Measurements from ENCODE around the gene DACT2. TPM values are rescaled to one million over a fixed set of nuclear protein-coding genes. Genes with fewer than 3 reads are reported as not detected.

DACT2 gene
- polyA plus RNA-seq, 1 donor, result 6.4 TPM

DNA sequence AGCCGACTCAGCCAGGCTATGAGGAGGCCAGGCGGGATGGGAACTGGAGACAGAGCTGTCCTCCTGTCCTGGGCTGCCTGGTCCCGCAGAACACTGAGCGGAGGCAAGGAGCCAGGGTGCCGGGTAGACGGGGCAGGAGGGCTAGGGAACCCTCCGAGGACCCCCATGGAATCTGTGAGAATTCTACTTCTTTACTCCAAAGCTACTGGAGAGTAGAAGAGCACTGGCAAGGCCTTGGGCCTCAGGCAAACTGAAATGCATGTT lies 14.9 kb downstream of the DACT2 start:
- no peaks in the 10 kb centered on the region for H3K27me3 ChIP-seq (ENCODE audit: control insufficient read depth, insufficient read depth, low read length)
- no peak overlapping the region for H3K4me3 ChIP-seq (ENCODE audit: low read length)
- no CpG with 5 or more reads among the region's 7 CpGs for WGBS (ENCODE audit: insufficient coverage, low lambda C conversion rate)
- peaks cover 2% of the 10 kb centered on the region for H3K9me3 ChIP-seq (ENCODE audit: control insufficient read depth, low read depth, low read length)
- peaks cover 17% of the 10 kb centered on the region for H3K36me3 ChIP-seq (ENCODE audit: control insufficient read depth, insufficient read depth, low read length)
- H3K4me1 ChIP-seq (ENCODE audit: control insufficient read depth, insufficient read depth, low read length), result peaks cover 13% of the 10 kb centered on the region
- no peak overlapping the region for H3K27ac ChIP-seq (ENCODE audit: low read length)
- no peak for DNase-seq

DNA sequence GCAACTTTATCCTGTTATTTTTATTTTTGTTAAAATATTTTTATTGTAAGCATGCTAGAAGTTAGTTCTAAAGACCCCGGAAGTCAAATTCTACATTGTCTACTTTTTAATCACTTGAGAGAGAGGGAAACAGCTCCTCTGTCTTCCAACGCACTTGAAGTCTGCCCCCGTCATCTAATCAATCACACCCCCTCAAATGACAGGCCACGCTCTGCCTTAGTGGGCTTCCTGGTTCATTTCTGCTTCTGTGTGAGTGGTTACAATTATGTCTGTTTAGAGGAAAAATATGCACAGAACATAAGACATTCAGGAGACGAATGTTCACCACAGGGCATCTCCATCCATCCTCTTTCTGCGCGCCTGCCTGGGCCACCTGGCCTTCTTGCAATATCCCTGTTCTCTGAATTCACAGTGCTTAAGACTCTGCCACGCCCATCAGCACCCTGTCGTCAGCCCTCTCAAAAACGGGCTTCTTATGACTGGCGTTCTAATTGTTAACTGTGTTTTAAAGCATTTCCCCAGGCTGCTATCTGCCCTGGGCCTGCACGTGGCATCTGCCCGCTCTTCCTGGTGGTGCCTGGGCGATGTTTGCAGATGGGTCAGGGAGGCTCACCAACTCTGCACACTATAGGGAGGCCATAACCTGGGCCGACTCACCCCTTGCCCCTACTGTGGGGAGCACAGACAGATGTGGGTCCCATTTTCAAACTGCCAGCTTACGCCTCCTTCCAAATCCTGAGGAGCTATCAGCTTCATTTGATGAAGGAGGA lies 15.4 kb downstream of the DACT2 start:
- no peak overlapping the region for H3K27ac ChIP-seq (ENCODE audit: low read length)
- no peak overlapping the region for H3K4me3 ChIP-seq (ENCODE audit: low read length)
- H3K4me1 ChIP-seq (ENCODE audit: control insufficient read depth, insufficient read depth, low read length), result peaks cover 13% of the 10 kb centered on the region
- no CpG with 5 or more reads among the region's 16 CpGs for WGBS (ENCODE audit: insufficient coverage, low lambda C conversion rate)
- no peak for DNase-seq
- H3K9me3 ChIP-seq (ENCODE audit: control insufficient read depth, low read depth, low read length), result peaks cover 2% of the 10 kb centered on the region
- H3K27me3 ChIP-seq (ENCODE audit: control insufficient read depth, insufficient read depth, low read length), result no peaks in the 10 kb centered on the region
- peaks cover 13% of the 10 kb centered on the region for H3K36me3 ChIP-seq (ENCODE audit: control insufficient read depth, insufficient read depth, low read length)

DNA sequence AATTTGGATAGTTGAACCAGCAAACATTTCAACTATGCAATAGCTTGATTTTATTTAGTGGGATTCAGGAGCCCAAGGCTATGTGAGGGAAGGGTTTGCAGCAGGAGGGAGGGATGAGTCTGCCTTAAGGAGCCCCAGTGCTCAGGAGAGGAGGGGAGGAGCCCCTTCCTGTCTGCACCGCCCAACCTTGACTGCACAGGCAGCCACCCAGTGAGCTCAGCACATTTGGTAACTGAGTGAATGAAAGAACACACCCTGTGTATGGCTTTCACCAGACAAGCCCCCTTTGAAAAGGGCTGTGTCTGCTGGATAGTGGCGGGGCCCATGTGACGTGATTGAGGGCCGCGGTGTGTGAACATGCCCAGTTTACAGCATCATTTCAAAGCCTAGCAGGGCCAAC lies 17.0 kb downstream of the DACT2 start:
- H3K9me3 ChIP-seq (ENCODE audit: control insufficient read depth, low read depth, low read length), result peaks cover 2% of the 10 kb centered on the region
- peaks cover 7% of the 10 kb centered on the region for H3K36me3 ChIP-seq (ENCODE audit: control insufficient read depth, insufficient read depth, low read length)
- H3K4me3 ChIP-seq (ENCODE audit: low read length), result no peak overlapping the region
- H3K27ac ChIP-seq (ENCODE audit: low read length), result peak overlapping the region; percentile 74
- DNase-seq, result peak; percentile 68 to 88
- H3K4me1 ChIP-seq (ENCODE audit: control insufficient read depth, insufficient read depth, low read length), result peaks cover 13% of the 10 kb centered on the region
- no peaks in the 10 kb centered on the region for H3K27me3 ChIP-seq (ENCODE audit: control insufficient read depth, insufficient read depth, low read length)
- WGBS (ENCODE audit: insufficient coverage, low lambda C conversion rate), result no CpG with 5 or more reads among the region's 5 CpGs

DNA sequence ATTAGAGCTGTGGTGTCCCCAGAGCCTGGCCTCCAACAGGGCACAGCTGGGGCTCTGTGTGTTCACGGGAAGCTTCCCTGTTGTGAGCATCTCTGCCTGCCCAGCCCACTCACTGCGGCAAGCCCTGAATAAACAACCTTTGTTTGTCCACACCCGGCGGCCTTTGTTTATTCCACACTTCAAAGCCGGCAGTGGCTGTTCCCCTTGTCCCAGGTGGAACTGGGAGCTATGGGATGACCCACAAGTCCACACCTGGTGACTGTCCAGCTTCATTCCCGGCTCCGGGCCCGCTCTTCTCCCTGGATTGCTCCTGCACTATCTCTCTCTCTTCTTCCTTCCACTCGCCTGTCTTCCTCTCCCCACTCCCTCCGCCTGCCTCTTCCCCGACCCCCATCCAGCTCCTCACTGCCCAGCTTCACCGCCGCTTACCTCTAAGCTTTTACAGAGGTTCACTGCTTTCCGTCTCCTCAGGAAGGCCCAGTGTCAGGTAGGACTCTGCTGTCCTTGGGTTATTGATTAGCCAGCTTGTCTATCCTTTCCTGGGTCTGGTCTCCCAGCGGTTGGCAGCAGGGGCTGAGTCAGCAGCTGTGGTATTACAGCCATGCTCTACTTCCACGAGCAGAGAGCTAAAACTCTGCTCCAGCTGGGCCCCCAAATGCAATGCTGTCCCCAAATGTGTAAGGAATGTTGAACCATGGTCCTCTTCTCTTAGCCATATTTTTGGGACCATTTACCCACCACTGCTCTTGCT lies 17.8 kb downstream of the DACT2 start:
- H3K4me1 ChIP-seq (ENCODE audit: control insufficient read depth, insufficient read depth, low read length), result peaks cover 13% of the 10 kb centered on the region
- peaks cover 2% of the 10 kb centered on the region for H3K9me3 ChIP-seq (ENCODE audit: control insufficient read depth, low read depth, low read length)
- H3K36me3 ChIP-seq (ENCODE audit: control insufficient read depth, insufficient read depth, low read length), result peaks cover 4% of the 10 kb centered on the region
- WGBS (ENCODE audit: insufficient coverage, low lambda C conversion rate), result 28% methylated on average over 4 of the region's 16 CpGs
- peak overlapping the region; percentile 74 for H3K27ac ChIP-seq (ENCODE audit: low read length)
- no peaks in the 10 kb centered on the region for H3K27me3 ChIP-seq (ENCODE audit: control insufficient read depth, insufficient read depth, low read length)
- H3K4me3 ChIP-seq (ENCODE audit: low read length), result peak overlapping the region; percentile 44
- peak; percentile 72 to 88 for DNase-seq

DNA sequence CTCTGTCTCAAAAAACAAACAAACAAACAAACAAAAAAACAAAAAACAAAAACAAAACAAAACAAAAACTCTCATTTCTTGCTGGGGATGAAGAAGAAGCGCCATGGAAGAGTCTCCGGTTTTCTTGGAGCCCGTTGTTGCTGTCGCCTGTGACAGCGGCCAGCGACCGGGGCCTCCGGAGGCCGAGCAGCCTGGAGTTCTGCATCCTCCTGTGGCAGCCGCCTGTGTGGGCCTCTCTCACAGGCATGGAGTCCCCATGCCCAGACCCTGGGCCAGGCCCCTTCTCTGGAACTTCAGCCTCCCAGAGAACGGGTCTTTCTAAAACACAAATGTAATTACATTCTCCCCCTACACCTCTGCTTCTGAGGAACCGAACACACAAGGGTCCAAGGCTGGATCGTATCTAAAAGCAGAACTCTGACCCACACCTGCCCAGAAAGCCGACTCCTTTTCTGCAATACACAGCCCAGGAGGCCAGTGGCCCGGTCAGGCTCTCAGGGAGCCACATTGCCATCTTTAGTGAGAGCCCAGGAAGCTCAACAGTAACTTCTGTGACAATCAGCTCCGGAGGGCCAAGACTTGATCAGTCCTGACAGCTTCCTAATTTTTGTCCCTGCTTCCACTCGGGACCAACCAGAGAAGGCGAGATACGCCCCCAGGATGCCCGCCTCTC lies 18.5 kb downstream of the DACT2 start:
- H3K27ac ChIP-seq (ENCODE audit: low read length), result peak overlapping the region; percentile 74
- peak overlapping the region; percentile 44 for H3K4me3 ChIP-seq (ENCODE audit: low read length)
- WGBS (ENCODE audit: insufficient coverage, low lambda C conversion rate), result no CpG with 5 or more reads among the region's 20 CpGs
- peaks cover 13% of the 10 kb centered on the region for H3K4me1 ChIP-seq (ENCODE audit: control insufficient read depth, insufficient read depth, low read length)
- no peaks in the 10 kb centered on the region for H3K27me3 ChIP-seq (ENCODE audit: control insufficient read depth, insufficient read depth, low read length)
- peaks cover 2% of the 10 kb centered on the region for H3K36me3 ChIP-seq (ENCODE audit: control insufficient read depth, insufficient read depth, low read length)
- DNase-seq, result no peak
- H3K9me3 ChIP-seq (ENCODE audit: control insufficient read depth, low read depth, low read length), result peaks cover 2% of the 10 kb centered on the region

DNA sequence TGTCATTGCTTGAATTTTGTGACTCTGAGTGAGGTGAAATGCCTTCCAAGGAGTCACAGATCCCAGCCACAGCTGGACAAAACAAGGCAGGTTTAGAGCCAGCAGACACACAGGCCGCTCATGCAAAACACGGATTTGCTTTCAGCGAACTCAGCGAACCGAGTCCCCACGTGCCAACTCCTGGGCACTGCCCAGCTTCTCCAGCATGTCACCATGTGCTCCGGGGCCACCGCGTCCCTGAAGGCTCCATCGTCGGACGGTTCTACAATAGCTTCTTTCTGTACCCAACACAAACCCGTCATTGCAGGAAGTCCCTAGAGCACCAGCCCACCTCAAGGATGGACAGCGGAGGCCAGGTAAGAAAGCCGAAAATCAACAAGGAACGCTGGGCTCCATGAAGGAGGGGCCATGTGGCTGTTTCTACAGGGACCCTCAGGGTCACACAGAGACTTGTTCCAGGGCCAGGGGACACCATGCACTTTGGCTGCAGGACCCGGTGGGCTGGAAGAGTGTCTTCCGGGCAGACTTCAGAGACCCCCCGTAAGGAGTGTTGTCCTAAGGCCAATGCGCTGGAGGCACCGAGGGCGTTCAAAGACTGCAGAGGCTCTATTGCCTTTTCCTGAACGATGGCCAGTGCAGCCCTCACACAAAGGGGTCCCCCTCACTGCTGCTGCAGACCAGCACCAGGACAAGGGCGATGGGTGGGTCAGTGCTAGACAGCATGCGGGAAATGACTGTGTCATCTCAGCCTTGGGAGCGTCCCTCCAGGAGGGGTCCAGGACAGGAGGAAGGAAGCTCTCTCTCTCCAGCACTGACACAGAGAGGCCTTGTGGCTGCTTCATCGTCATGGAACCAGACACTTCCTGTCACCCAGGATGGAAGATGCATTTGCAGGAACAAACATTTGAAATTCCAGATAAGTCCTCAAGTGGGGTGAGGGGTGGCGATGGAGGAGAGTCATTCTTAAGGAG lies 19.8 kb downstream of the DACT2 start:
- H3K4me1 ChIP-seq (ENCODE audit: control insufficient read depth, insufficient read depth, low read length), result peaks cover 13% of the 10 kb centered on the region
- no peaks in the 10 kb centered on the region for H3K36me3 ChIP-seq (ENCODE audit: control insufficient read depth, insufficient read depth, low read length)
- 74% methylated on average over 2 of the region's 28 CpGs for WGBS (ENCODE audit: insufficient coverage, low lambda C conversion rate)
- no peak overlapping the region for H3K4me3 ChIP-seq (ENCODE audit: low read length)
- DNase-seq, result no peak
- H3K27ac ChIP-seq (ENCODE audit: low read length), result no peak overlapping the region
- no peaks in the 10 kb centered on the region for H3K27me3 ChIP-seq (ENCODE audit: control insufficient read depth, insufficient read depth, low read length)
- peaks cover 2% of the 10 kb centered on the region for H3K9me3 ChIP-seq (ENCODE audit: control insufficient read depth, low read depth, low read length)

DNA sequence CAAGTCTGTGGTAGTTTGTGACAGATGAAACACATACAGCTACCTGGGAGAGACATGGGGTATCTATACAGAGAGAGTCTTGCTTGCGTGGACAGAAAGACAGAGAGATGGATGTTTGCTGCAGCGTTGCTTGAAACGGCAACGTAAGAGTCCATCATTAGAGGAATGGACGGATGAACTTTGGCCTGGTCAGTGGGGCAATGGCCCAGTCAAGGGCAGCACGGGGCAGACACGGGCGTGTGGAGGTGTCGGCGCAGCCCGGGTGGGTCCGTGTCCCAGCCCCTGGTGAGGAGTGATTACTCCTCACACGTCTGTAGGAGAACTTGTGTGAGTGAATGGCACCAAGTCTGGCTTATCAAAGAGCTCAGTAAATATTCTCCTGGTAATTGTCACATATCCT lies 21.9 kb downstream of the DACT2 start:
- peaks cover 3% of the 10 kb centered on the region for H3K4me1 ChIP-seq (ENCODE audit: control insufficient read depth, insufficient read depth, low read length)

DNA sequence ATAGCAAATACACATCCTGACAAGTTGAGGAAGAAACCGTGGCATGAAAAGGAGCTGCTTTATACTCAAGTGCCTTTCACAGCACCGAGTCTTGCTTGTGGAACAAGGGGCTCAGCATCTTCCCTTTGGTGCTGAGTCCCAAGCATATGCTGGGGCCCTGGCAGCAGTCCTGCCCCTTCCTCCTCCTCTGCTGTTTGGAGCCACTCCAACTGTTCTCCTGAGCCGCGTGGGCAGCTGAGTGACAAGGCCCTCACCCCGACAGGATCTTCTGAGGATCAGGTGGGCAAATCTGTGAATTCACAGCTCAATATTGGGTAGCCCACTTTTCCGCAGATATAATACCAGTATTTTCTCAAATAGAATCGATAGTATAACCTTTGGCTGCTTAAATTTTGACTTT lies 24.7 kb downstream of the DACT2 start:
- no CpG with 5 or more reads among the region's 7 CpGs for WGBS (ENCODE audit: insufficient coverage, low lambda C conversion rate)
- no peaks in the 10 kb centered on the region for H3K9me3 ChIP-seq (ENCODE audit: control insufficient read depth, low read depth, low read length)
- no peak for DNase-seq
- H3K36me3 ChIP-seq (ENCODE audit: control insufficient read depth, insufficient read depth, low read length), result no peaks in the 10 kb centered on the region
- no peaks in the 10 kb centered on the region for H3K27me3 ChIP-seq (ENCODE audit: control insufficient read depth, insufficient read depth, low read length)
- no peaks in the 10 kb centered on the region for H3K4me1 ChIP-seq (ENCODE audit: control insufficient read depth, insufficient read depth, low read length)
- H3K27ac ChIP-seq (ENCODE audit: low read length), result no peak overlapping the region
- no peak overlapping the region for H3K4me3 ChIP-seq (ENCODE audit: low read length)

More for the DNA sequence above, 21.9 kb downstream of the DACT2 start:
- no peaks in the 10 kb centered on the region for H3K36me3 ChIP-seq (ENCODE audit: control insufficient read depth, insufficient read depth, low read length)
- H3K27me3 ChIP-seq (ENCODE audit: control insufficient read depth, insufficient read depth, low read length), result no peaks in the 10 kb centered on the region
- H3K27ac ChIP-seq (ENCODE audit: low read length), result no peak overlapping the region
- H3K9me3 ChIP-seq (ENCODE audit: control insufficient read depth, low read depth, low read length), result peaks cover 2% of the 10 kb centered on the region
- no peak overlapping the region for H3K4me3 ChIP-seq (ENCODE audit: low read length)
- 100% methylated on average over 2 of the region's 13 CpGs for WGBS (ENCODE audit: insufficient coverage, low lambda C conversion rate)
- no peak for DNase-seq

DNA sequence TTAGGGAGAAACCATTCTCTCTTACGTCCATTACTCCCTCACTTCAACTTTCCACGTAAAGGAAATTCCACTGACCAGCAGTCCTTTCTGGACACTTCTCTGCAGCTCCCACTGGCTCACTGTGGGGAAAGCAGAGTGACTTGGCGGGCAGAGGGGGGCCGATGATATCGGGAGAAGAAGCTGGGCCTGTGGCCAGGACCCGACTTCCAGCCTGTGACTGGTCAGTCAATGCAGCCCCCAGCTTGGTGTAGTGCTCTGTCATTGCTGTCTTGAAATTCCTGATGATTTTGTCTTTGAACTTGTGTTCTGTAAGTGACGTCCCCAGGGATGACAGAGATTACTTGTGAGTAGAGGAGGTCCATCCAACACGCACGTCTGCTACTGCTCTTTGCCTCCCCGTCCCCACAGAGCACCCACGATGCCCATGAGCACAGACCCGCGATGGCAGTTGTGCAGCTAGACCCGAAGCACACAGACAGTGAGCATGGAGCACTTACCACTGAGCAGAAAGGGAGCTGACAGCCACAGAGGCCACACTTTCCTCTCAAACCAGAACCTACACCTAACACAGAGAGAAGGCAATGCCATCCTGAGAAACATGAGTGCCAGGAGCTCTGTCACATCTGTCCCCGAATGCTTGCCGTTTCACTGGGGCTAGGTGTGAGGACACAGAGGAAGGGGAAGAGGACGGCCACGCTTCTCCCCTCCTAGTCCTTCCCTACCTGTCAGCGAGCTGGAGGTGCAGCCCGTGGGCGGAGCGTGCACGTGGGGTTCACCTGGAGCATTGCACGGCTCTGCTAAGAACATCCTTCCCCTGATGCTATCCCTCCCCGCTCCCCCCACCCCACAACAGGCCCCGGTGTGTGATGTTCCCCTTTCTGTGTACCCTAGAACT lies 25.7 kb downstream of the DACT2 start:
- Histone ChIP-seq H3K27me3 (ENCODE audit: control insufficient read depth, insufficient read depth, low read length) (no peaks in the 10 kb centered on the region), H3K9me3 (ENCODE audit: control insufficient read depth, low read depth, low read length) (peaks cover 4% of the 10 kb centered on the region), H3K27ac (ENCODE audit: low read length) (no peak overlapping the region), H3K4me1 (ENCODE audit: control insufficient read depth, insufficient read depth, low read length) (no peaks in the 10 kb centered on the region), H3K36me3 (ENCODE audit: control insufficient read depth, insufficient read depth, low read length) (no peaks in the 10 kb centered on the region), H3K4me3 (ENCODE audit: low read length) (no peak overlapping the region)
- 79% methylated on average over 4 of the region's 26 CpGs for WGBS (ENCODE audit: insufficient coverage, low lambda C conversion rate)
- DNase-seq, result no peak
